CD4-positive, alpha-beta T cell (primary cell): ENCODE data around the gene RARS2. TPM values are rescaled to one million over a fixed set of nuclear protein-coding genes. Genes with fewer than 3 reads are reported as not detected.

Experiments used
- ATAC-seq: fragments of 200-7000 bp; cut with Tn5 transposase; one replicate; pipeline ENCODE4 v1.10.0; 2022; ENCODE audit warnings: mild to moderate bottlenecking; ENCODE audit not compliant: poor library complexity
- CTCF ChIA-PET: fragments of 350-600 bp; sonication (Branson Sonifier 250); formaldehyde crosslinking; loops from one replicate; lab custom pipeline; 2021; ENCODE audit warnings: antibody characterized with exemption, inconsistent platforms; lab: Charles Lee
- POLR2A ChIA-PET: fragments of 350-600 bp; sonication (Branson Sonifier 250); formaldehyde crosslinking; loops from one replicate; lab custom pipeline; 2021; ENCODE audit warnings: antibody characterized with exemption, inconsistent platforms; lab: Charles Lee
- DNase-seq, 14 experiments: peaks; one replicate each; pipeline ENCODE4 v3.0.0-alpha.2; 2013 to 2020; ENCODE audit warnings: mixed read lengths in 2 of 14
- H3K27ac ChIP-seq, 2 donors: one replicate each; pipeline versions ENCODE4 v1.5.1 to v1.7.0; 2013; ENCODE audit warnings: low read length in 2 of 2, low read depth in 1 of 2, mild to moderate bottlenecking in 1 of 2
- H3K27me3 ChIP-seq, 2 experiments: 1 replicate in 1 of 2; 2 replicates in 1 of 2; pipeline versions ENCODE4 v1.6.1 to v1.7.0; 2013; ENCODE audit warnings: low read length in 2 of 2, control low read depth in 1 of 2, mild to moderate bottlenecking in 1 of 2, moderate library complexity in 1 of 2; ENCODE audit not compliant: insufficient read depth in 2 of 2, control insufficient read depth in 1 of 2
- H3K36me3 ChIP-seq: one replicate; pipeline ENCODE4 v1.6.1; 2013; ENCODE audit warnings: low read length, control low read depth; ENCODE audit not compliant: insufficient read depth
- H3K4me1 ChIP-seq: one replicate; pipeline ENCODE4 v1.6.1; 2013; ENCODE audit warnings: low read length, control low read depth; ENCODE audit not compliant: insufficient read depth
- H3K4me3 ChIP-seq: one replicate; pipeline ENCODE4 v1.5.1; 2013; ENCODE audit warnings: mild to moderate bottlenecking, low read length, moderate library complexity
- H3K9me3 ChIP-seq, 2 experiments: 1 replicate in 1 of 2; 2 replicates in 1 of 2; pipeline versions ENCODE4 v1.6.1 to v1.7.0; 2013; ENCODE audit warnings: low read length in 2 of 2, mild to moderate bottlenecking in 2 of 2, control low read depth in 1 of 2, moderate library complexity in 1 of 2; ENCODE audit not compliant: control insufficient read depth in 1 of 2, insufficient read depth in 1 of 2
- H3K27ac Mint-ChIP-seq: one replicate; pipeline ENCODE4 v1.8.0; 2020; ENCODE audit warnings: mixed read lengths
- H3K27me3 Mint-ChIP-seq: one replicate; pipeline ENCODE4 v1.8.0; 2021; ENCODE audit warnings: mixed read lengths
- H3K36me3 Mint-ChIP-seq: one replicate; pipeline ENCODE4 v1.8.0; 2021; ENCODE audit warnings: low read depth, mixed read lengths
- H3K4me1 Mint-ChIP-seq: one replicate; pipeline ENCODE4 v1.8.0; 2021; ENCODE audit warnings: low read depth, mixed read lengths
- H3K4me3 Mint-ChIP-seq: one replicate; pipeline ENCODE4 v1.8.0; 2020; ENCODE audit warnings: mild to moderate bottlenecking, mixed read lengths
- H3K9me3 Mint-ChIP-seq: one replicate; pipeline ENCODE4 v1.8.0; 2020; ENCODE audit warnings: mixed read lengths
- intact Hi-C, 2 experiments: fragments of 100-400 bp; cut with DNase I in 1 of 2; cut with micrococcal nuclease in 1 of 2; formaldehyde crosslinking; loops; one replicate each; pipeline versions ENCODE4 v1.15.1 to v1.9.0; 2023 to 2025; cut with DNase I, micrococcal nuclease
- total RNA-seq, 174 experiments: library from RNA in 2 of 174; stranded (reverse) in 2 of 174; gene quantifications; one replicate each; pipeline ENCODE4 v1.2.3 and lab custom pipeline; 2021 to 2026
- TF ChIP-seq, protein P1 (sequence below): fragments of 200-600 bp; IDR thresholded peaks from one replicate; pipeline ENCODE4 v1.8.0; 2022; ENCODE audit warnings: antibody characterized with exemption, mild to moderate bottlenecking

RARS2 gene
- total RNA-seq, 2 experiments from 2014 or later = 21.9 to 22.4 TPM

DNA sequence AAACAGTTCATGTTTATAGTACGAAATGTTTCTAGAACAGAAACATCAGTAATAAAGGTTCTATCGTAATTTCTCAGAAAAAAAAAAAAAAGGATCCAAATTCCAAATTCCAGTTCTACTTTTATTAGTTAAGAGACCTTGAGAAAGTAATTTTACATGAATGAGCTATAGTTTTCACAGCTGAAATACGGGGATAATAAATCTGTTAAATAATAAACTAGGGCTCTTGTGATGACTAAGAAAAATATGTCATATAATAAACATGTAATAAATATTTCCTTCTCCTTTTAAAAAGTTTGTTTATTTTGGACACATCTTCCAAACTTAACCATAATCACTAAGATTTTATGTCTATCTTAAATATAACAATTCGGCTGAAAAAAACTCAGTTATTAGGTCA lies 17.8 kb downstream of the RARS2 start:
- Histone ChIP-seq H3K4me1 (peaks cover 17% of the 10 kb centered on the region), H3K36me3 (peaks cover 8% of the 10 kb centered on the region), H3K9me3 (no peaks in the 10 kb centered on the region), H3K4me3 (no peak overlapping the region), H3K27me3 (no peaks in the 10 kb centered on the region), H3K27ac (no peak overlapping the region)
- H3K9me3 Mint-ChIP-seq = no peaks in the 10 kb centered on the region
- ChIA-PET POLR2A (interaction anchor here (0.8 kb wide), 1 partner anchor 17 kb away, joined by 5 read pairs; the partner anchor contains the start of genes ORC3 and RARS2), CTCF (no interaction called here)
- TF ChIP-seq, protein P1, sequence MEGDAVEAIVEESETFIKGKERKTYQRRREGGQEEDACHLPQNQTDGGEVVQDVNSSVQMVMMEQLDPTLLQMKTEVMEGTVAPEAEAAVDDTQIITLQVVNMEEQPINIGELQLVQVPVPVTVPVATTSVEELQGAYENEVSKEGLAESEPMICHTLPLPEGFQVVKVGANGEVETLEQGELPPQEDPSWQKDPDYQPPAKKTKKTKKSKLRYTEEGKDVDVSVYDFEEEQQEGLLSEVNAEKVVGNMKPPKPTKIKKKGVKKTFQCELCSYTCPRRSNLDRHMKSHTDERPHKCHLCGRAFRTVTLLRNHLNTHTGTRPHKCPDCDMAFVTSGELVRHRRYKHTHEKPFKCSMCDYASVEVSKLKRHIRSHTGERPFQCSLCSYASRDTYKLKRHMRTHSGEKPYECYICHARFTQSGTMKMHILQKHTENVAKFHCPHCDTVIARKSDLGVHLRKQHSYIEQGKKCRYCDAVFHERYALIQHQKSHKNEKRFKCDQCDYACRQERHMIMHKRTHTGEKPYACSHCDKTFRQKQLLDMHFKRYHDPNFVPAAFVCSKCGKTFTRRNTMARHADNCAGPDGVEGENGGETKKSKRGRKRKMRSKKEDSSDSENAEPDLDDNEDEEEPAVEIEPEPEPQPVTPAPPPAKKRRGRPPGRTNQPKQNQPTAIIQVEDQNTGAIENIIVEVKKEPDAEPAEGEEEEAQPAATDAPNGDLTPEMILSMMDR = no peak
- no peak for DNase-seq
- H3K36me3 Mint-ChIP-seq = peaks cover 47% of the 10 kb centered on the region
- ATAC-seq = no peak
- peaks cover 49% of the 10 kb centered on the region for H3K4me1 Mint-ChIP-seq
- intact Hi-C loops = no loop called here
- peak overlapping the region; percentile 12 for H3K27ac Mint-ChIP-seq
- no peaks in the 10 kb centered on the region for H3K27me3 Mint-ChIP-seq
- no peak overlapping the region for H3K4me3 Mint-ChIP-seq

DNA sequence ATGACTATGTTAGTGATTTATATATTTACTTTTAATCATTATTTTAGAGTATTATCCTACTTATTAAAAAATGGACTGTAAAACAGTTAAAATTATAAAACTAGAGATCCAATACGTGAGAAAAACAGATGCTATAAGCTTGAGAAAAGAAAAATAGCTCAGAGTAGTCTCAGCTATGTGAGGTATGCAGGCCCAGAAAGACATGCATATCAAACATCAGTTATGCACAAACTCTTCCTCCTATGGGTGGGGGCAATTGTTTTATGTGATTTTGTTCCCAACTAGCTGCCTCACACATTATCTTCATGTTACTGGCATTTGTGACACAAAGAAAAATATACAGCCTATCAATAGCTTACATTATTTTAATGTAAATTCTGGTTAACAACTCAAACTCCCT lies 28.8 kb downstream of the RARS2 start:
- H3K4me1 Mint-ChIP-seq = peaks cover 6% of the 10 kb centered on the region
- H3K27ac Mint-ChIP-seq = no peak overlapping the region
- H3K27me3 Mint-ChIP-seq = no peaks in the 10 kb centered on the region
- TF ChIP-seq, protein P1 = no peak
- intact Hi-C loops = no loop called here
- Histone ChIP-seq H3K27ac (no peak overlapping the region), H3K9me3 (no peaks in the 10 kb centered on the region), H3K27me3 (no peaks in the 10 kb centered on the region), H3K4me3 (no peak overlapping the region), H3K4me1 (no peaks in the 10 kb centered on the region), H3K36me3 (peaks cover 61% of the 10 kb centered on the region)
- ATAC-seq (no peak), DNase-seq (no peak)
- ChIA-PET CTCF (no interaction called here), POLR2A (no interaction called here)
- peaks cover 78% of the 10 kb centered on the region for H3K36me3 Mint-ChIP-seq
- H3K9me3 Mint-ChIP-seq = no peaks in the 10 kb centered on the region
- no peak overlapping the region for H3K4me3 Mint-ChIP-seq

GRCh38 chr6:87558446-87558845 lies 31.3 kb downstream of the RARS2 start:
- Mint-ChIP-seq H3K9me3 (no peaks in the 10 kb centered on the region), H3K4me3 (no peak overlapping the region), H3K36me3 (peaks cover 78% of the 10 kb centered on the region), H3K27ac (peak overlapping the region; percentile 2), H3K4me1 (no peaks in the 10 kb centered on the region), H3K27me3 (no peaks in the 10 kb centered on the region)
- no peaks in the 10 kb centered on the region for H3K4me1 ChIP-seq
- intact Hi-C loops = no loop called here
- TF ChIP-seq, protein P1 = no peak
- ATAC-seq (no peak), DNase-seq (no peak)
- H3K9me3 ChIP-seq = no peaks in the 10 kb centered on the region
- H3K4me3 ChIP-seq = no peak overlapping the region
- ChIA-PET CTCF (no interaction called here), POLR2A (no interaction called here)
- H3K36me3 ChIP-seq = peaks cover 62% of the 10 kb centered on the region
- no peak overlapping the region for H3K27ac ChIP-seq
- no peaks in the 10 kb centered on the region for H3K27me3 ChIP-seq
